MCF 10A (cell line): ENCODE data around the gene FBXO46. TPM values are rescaled to one million over a fixed set of nuclear protein-coding genes. Genes with fewer than 3 reads are reported as not detected.

ENCODE experiments used
- BruUV-seq: library from RNA; stranded (reverse); fragments of 400-500 nt; replicated peaks from 2 replicates; lab custom pipeline; 2021; lab: Mats Ljungman, UMichigan
- CTCF ChIA-PET: fragments of 300-600 bp; sonication (Branson Sonifier 250); formaldehyde crosslinking; extraction: SDS; loops from one replicate; lab custom pipeline; 2021; ENCODE audit warnings: antibody characterized with exemption, inconsistent platforms; lab: Yijun Ruan, JAX
- POLR2A ChIA-PET: fragments of 300-600, 350-650 bp; sonication (Branson Sonifier 250); formaldehyde crosslinking; extraction: SDS; loops from one replicate; lab custom pipeline; 2020; ENCODE audit warnings: antibody characterized with exemption, inconsistent platforms; lab: Yijun Ruan, JAX
- DNase-seq: peaks from one replicate; pipeline ENCODE4 v3.0.0-alpha.2; 2018; ENCODE audit not compliant: unreplicated experiment
- H3K27ac Mint-ChIP-seq: one replicate; pipeline ENCODE4 v1.8.0; 2022; ENCODE audit warnings: mild to moderate bottlenecking, low read depth, mixed read lengths; ENCODE audit not compliant: unreplicated experiment
- H3K27me3 Mint-ChIP-seq: one replicate; pipeline ENCODE4 v1.8.0; 2022; ENCODE audit warnings: mixed read lengths; ENCODE audit not compliant: insufficient read depth, unreplicated experiment
- H3K36me3 Mint-ChIP-seq: one replicate; pipeline ENCODE4 v1.8.0; 2022; ENCODE audit warnings: mild to moderate bottlenecking, moderate library complexity, mixed read lengths; ENCODE audit not compliant: insufficient read depth, unreplicated experiment
- H3K4me1 Mint-ChIP-seq: one replicate; pipeline ENCODE4 v1.8.0; 2022; ENCODE audit warnings: mixed read lengths; ENCODE audit not compliant: insufficient read depth, unreplicated experiment
- H3K4me3 Mint-ChIP-seq: one replicate; pipeline ENCODE4 v1.8.0; 2022; ENCODE audit warnings: mild to moderate bottlenecking, moderate library complexity, mixed read lengths; ENCODE audit not compliant: unreplicated experiment
- H3K9me3 Mint-ChIP-seq: one replicate; pipeline ENCODE4 v1.8.0; 2022; ENCODE audit warnings: mixed read lengths; ENCODE audit not compliant: unreplicated experiment
- CTCF ChIP-seq: fragments of 200-600 bp; IDR thresholded peaks from one replicate; pipeline ENCODE4 v1.8.0; 2022; ENCODE audit warnings: antibody characterized with exemption, mild to moderate bottlenecking; ENCODE audit not compliant: unreplicated experiment
- intact Hi-C: fragments of 100-400 bp; cut with micrococcal nuclease; formaldehyde crosslinking; loops from 2 replicates; pipeline ENCODE4 v1.14.1; 2022
- total RNA-seq: library from RNA; stranded (reverse); gene quantifications from 2 replicates; pipeline ENCODE4 v1.2.3, GENCODE V29; 2022

FBXO46 gene
- total RNA-seq, 1 experiment from 2014 or later, result 15.0 TPM

- Mint-ChIP-seq H3K4me3 (peak overlapping the region; percentile 72), H3K9me3 (no peaks in the 10 kb centered on the region), H3K27ac (peak overlapping the region; percentile 61), H3K27me3 (no peaks in the 10 kb centered on the region), H3K36me3 (peaks cover 23% of the 10 kb centered on the region), H3K4me1 (peaks cover 11% of the 10 kb centered on the region)
- intact Hi-C loops, result loop anchor here (5.0 to 10.0 kb wide), 2 partner anchors 40 to 77 kb away; partner anchors contain the start of gene GPR4
- no TSS peak for BruUV-seq
- no peak for DNase-seq
- POLR2A ChIA-PET, result interaction anchor here (0.6 to 4.7 kb wide), 5 partner anchors 9 to 215 kb away, joined by 3 to 43 read pairs (median 4); partner anchors contain the start of genes QPCTL and SNRPD2
- CTCF ChIA-PET, result interaction anchor here (0.7 to 1.7 kb wide), 5 partner anchors 9 to 250 kb away, joined by 3 to 10 read pairs (median 4); partner anchors contain the start of gene SNRPD2
- no peak for TF ChIP-seq CTCF
These were observed 48.6 kb downstream of the FBXO46 start for GRCh38 chr19:45682117-45682516.

GRCh38 chr19:45681391-45682015 lies 49.2 kb downstream of the FBXO46 start:
- no peaks in the 10 kb centered on the region for H3K9me3 Mint-ChIP-seq
- peak; percentile 92 for TF ChIP-seq CTCF
- H3K4me1 Mint-ChIP-seq, result peaks cover 11% of the 10 kb centered on the region
- peak; percentile 89 for DNase-seq
- no peaks in the 10 kb centered on the region for H3K27me3 Mint-ChIP-seq
- H3K4me3 Mint-ChIP-seq, result peak overlapping the region; percentile 72
- no TSS peak for BruUV-seq
- ChIA-PET POLR2A (interaction anchor here (0.6 to 4.7 kb wide), 7 partner anchors 10 to 214 kb away, joined by 3 to 43 read pairs (median 4); partner anchors contain the start of genes QPCTL and SNRPD2), CTCF (interaction anchor here (0.6 to 1.9 kb wide), 16 partner anchors 9 to 570 kb away, joined by 3 to 10 read pairs (median 4); partner anchors contain the start of gene SNRPD2)
- H3K36me3 Mint-ChIP-seq, result peaks cover 17% of the 10 kb centered on the region
- intact Hi-C loops, result loop anchor here (5.0 to 10.0 kb wide), 2 partner anchors 39 to 77 kb away; partner anchors contain the start of gene GPR4
- peak overlapping the region; percentile 61 for H3K27ac Mint-ChIP-seq

GRCh38 chr19:45677351-45678230 lies 53.1 kb downstream of the FBXO46 start:
- no peak for TF ChIP-seq CTCF
- Mint-ChIP-seq H3K4me1 (peaks cover 11% of the 10 kb centered on the region), H3K4me3 (no peak overlapping the region), H3K36me3 (no peaks in the 10 kb centered on the region), H3K9me3 (no peaks in the 10 kb centered on the region), H3K27me3 (no peaks in the 10 kb centered on the region), H3K27ac (no peak overlapping the region)
- BruUV-seq, result no TSS peak
- intact Hi-C loops, result no loop called here
- ChIA-PET POLR2A (interaction anchor here (0.6 to 1.3 kb wide), 2 partner anchors 15 to 294 kb away, joined by 3 to 4 read pairs; partner anchors contain the start of genes QPCTL and SNRPD2), CTCF (interaction anchor here (0.6 to 1.2 kb wide), 4 partner anchors 11 to 192 kb away, joined by 3 read pairs; no protein-coding TSS in a partner anchor)
- DNase-seq, result peak; percentile 60
